Type B pancreatic cell (in vitro differentiated cells): Measurements from ENCODE around the gene OR10V1. TPM values are rescaled to one million over a fixed set of nuclear protein-coding genes. Genes with fewer than 3 reads are reported as not detected.

Source experiments
- DNase-seq: peaks from one replicate; pipeline ENCODE4 v3.0.0; 2021; ENCODE audit warnings: mixed read lengths; ENCODE audit not compliant: unreplicated experiment; ENCODE audit errors: extremely low spot score
- H3K27ac Mint-ChIP-seq: 2 replicates; pipeline ENCODE4 v1.8.0; 2021; ENCODE audit warnings: mild to moderate bottlenecking, mixed read lengths
- H3K27me3 Mint-ChIP-seq: 2 replicates; pipeline ENCODE4 v1.8.0; 2021; ENCODE audit warnings: mixed read lengths
- H3K36me3 Mint-ChIP-seq: 2 replicates; pipeline ENCODE4 v1.8.0; 2021; ENCODE audit warnings: mixed read lengths
- H3K4me1 Mint-ChIP-seq: one replicate; pipeline ENCODE4 v1.8.0; 2021; ENCODE audit warnings: mixed read lengths; ENCODE audit not compliant: unreplicated experiment
- H3K4me3 Mint-ChIP-seq: 2 replicates; pipeline ENCODE4 v1.8.0; 2021; ENCODE audit warnings: mild to moderate bottlenecking, mixed read lengths
- H3K9me3 Mint-ChIP-seq: 2 replicates; pipeline ENCODE4 v1.8.0; 2021; ENCODE audit warnings: mixed read lengths
- total RNA-seq: library from RNA; stranded (reverse); gene quantifications from 2 replicates; pipeline ENCODE4 v1.2.1, GENCODE V29; 2021; ENCODE audit warnings: low replicate concordance
- TF ChIP-seq, protein P1 (sequence below): fragments of 200-600 bp; sonication (generic); conservative IDR thresholded peaks from 2 replicates; pipeline ENCODE4 v1.5.0; 2021; ENCODE audit warnings: antibody characterized with exemption, mild to moderate bottlenecking

OR10V1 gene
- total RNA-seq, 1 donor from 2014 or later, result not detected

DNA sequence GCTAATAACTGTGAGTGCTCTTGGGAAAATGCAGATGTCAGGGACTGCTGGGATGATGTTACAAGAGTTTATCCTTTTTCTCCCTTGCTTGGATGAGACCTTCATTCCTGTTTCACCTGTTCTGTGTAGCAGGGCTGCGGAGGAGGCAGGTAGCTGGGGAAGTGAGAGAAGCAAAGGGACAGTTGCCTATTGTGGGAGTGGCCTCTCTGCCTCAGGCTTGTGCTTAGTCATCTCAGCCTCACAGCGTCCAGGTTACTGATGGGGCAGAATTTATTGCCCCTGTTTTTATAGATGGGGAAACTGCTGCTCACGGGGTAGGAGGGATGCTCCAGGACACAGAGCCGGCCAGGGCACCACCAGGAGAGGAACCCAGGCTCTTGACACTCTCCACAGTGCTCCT is 43.2 kb upstream of the OR10V1 start:
- Mint-ChIP-seq H3K27me3 (peaks cover 13% of the 10 kb centered on the region), H3K27ac (peak overlapping the region; percentile 94), H3K9me3 (no peaks in the 10 kb centered on the region), H3K4me1 (peaks cover 37% of the 10 kb centered on the region), H3K4me3 (peak overlapping the region; percentile 91), H3K36me3 (peaks cover 3% of the 10 kb centered on the region)
- TF ChIP-seq, protein P1, sequence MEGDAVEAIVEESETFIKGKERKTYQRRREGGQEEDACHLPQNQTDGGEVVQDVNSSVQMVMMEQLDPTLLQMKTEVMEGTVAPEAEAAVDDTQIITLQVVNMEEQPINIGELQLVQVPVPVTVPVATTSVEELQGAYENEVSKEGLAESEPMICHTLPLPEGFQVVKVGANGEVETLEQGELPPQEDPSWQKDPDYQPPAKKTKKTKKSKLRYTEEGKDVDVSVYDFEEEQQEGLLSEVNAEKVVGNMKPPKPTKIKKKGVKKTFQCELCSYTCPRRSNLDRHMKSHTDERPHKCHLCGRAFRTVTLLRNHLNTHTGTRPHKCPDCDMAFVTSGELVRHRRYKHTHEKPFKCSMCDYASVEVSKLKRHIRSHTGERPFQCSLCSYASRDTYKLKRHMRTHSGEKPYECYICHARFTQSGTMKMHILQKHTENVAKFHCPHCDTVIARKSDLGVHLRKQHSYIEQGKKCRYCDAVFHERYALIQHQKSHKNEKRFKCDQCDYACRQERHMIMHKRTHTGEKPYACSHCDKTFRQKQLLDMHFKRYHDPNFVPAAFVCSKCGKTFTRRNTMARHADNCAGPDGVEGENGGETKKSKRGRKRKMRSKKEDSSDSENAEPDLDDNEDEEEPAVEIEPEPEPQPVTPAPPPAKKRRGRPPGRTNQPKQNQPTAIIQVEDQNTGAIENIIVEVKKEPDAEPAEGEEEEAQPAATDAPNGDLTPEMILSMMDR, result no peak
- DNase-seq, result no peak

- Mint-ChIP-seq H3K4me3 (peak overlapping the region; percentile 91), H3K27ac (peak overlapping the region; percentile 94), H3K27me3 (peaks cover 13% of the 10 kb centered on the region), H3K4me1 (peaks cover 37% of the 10 kb centered on the region), H3K9me3 (no peaks in the 10 kb centered on the region), H3K36me3 (peaks cover 3% of the 10 kb centered on the region)
- TF ChIP-seq, protein P1, result no peak
- no peak for DNase-seq
Observed at GRCh38 chr11:59756558-59756840, 42.9 kb upstream of the OR10V1 start.

GRCh38 chr11:59755701-59756557 is 42.3 kb upstream of the OR10V1 start:
- DNase-seq, result peak; percentile 73
- H3K27ac Mint-ChIP-seq, result peak overlapping the region; percentile 94
- H3K4me1 Mint-ChIP-seq, result peaks cover 37% of the 10 kb centered on the region
- H3K4me3 Mint-ChIP-seq, result peak overlapping the region; percentile 91
- H3K27me3 Mint-ChIP-seq, result peaks cover 13% of the 10 kb centered on the region
- TF ChIP-seq, protein P1, result no peak
- H3K9me3 Mint-ChIP-seq, result no peaks in the 10 kb centered on the region
- peaks cover 3% of the 10 kb centered on the region for H3K36me3 Mint-ChIP-seq

DNA sequence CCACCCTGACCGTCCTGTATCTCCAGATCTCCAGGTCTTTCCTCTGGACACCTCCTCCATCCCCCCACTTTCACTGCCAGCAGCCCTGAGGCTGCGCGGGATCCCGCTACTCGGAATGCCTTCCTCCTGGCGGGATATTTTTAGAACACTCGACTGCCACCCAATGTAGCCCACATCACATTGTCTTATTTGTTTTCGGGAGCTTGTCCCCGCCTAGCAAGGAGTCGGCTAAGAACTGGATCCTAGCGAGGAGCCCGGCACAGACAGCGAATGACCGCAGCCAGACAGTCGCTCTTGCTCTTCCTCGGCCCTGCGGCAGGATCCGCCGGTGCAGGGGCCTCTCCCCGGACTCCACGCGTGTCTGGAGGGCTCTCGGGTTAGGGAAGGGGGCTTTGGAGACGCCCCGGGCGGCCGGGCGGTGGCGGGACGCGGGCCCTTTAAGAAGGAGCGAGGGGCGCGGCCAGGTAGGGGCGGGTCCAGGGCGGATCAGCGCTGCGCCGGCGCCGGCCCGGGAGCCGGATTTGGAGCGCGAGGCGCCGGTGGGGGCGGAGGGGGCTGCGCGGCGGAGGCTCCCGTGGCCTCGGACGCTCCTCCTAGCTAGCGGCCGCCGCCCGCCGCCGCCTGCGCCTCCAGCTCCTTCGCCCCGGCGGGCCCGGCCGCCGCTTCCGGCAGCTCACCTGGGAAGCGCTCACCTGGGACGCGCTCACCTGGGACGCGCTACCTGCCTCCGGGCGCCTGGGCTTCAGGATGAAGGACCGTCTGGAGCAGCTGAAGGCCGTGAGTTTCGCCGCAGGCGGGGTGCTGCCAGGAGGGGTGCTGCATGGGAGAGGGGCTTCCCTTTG is 41.4 kb upstream of the OR10V1 start, which contains the start of gene STX3:
Gene STX3, plus strand, starts transcription at position 518 of the 842 bp plus-strand sequence. Its CDS starts 230 bp downstream, at position 748.
- peaks cover 3% of the 10 kb centered on the region for H3K36me3 Mint-ChIP-seq
- peaks cover 37% of the 10 kb centered on the region for H3K4me1 Mint-ChIP-seq
- peak; percentile 80 for DNase-seq
- H3K27ac Mint-ChIP-seq, result peak within 1 kb of the TSS; percentile 94
- H3K4me3 Mint-ChIP-seq, result peak within 1 kb of the TSS; percentile 95
- TF ChIP-seq, protein P1, result no peak
- no peaks in the 10 kb centered on the region for H3K9me3 Mint-ChIP-seq
- H3K27me3 Mint-ChIP-seq, result peaks cover 13% of the 10 kb centered on the region

DNA sequence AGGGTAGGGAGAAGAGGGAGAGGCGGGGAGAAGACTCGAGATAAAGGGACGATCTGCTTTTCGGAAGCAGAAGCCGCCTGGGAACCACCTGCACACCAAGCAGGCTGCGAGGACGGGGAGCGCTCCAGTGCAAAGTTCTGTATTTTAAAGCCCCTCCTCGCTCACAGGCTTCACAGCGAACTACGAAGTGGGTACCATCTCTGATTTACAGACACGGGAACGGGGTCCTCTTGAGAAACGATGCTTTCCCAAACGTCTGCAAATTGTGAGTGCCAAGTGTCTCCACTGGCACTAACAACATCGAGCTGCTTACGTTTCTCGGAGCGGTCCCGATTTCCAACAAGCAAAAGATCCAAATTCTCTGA is 40.8 kb upstream of the OR10V1 start:
- TF ChIP-seq, protein P1, result no peak
- Mint-ChIP-seq H3K4me1 (peaks cover 33% of the 10 kb centered on the region), H3K27ac (peak overlapping the region; percentile 88), H3K27me3 (peaks cover 13% of the 10 kb centered on the region), H3K36me3 (peaks cover 3% of the 10 kb centered on the region), H3K4me3 (peak overlapping the region; percentile 95), H3K9me3 (no peaks in the 10 kb centered on the region)
- DNase-seq, result no peak
